GM23248 (cell line): ENCODE data around the gene TNFRSF19. TPM values are rescaled to one million over a fixed set of nuclear protein-coding genes. Genes with fewer than 3 reads are reported as not detected.

ENCODE experiments used
- DNase-seq: peaks from one replicate; pipeline ENCODE4 v3.0.0-alpha.2; 2015
- H2AFZ ChIP-seq: fragments of 200-600 bp; sonication (generic); 2 replicates; pipeline ENCODE4 v1.6.1; 2016; ENCODE audit warnings: antibody characterized with exemption
- H3F3A ChIP-seq: fragments of 200-600 bp; sonication (generic); 2 replicates; pipeline ENCODE4 v1.6.1; 2016; ENCODE audit warnings: mild to moderate bottlenecking, antibody characterized with exemption, mixed run types; ENCODE audit not compliant: insufficient read depth
- H3K27ac ChIP-seq: fragments of 200-600 bp; sonication (generic); 2 replicates; pipeline ENCODE4 v1.5.1; 2016; ENCODE audit warnings: mild to moderate bottlenecking
- H3K27me3 ChIP-seq: fragments of 200-600 bp; sonication (generic); replicated peaks from 2 replicates; pipeline ENCODE4 v1.6.1; 2016; ENCODE audit warnings: mild to moderate bottlenecking; ENCODE audit not compliant: insufficient read depth
- H3K36me3 ChIP-seq: fragments of 200-600 bp; sonication (generic); 2 replicates; pipeline ENCODE4 v1.6.1; 2016; ENCODE audit warnings: low read depth, mild to moderate bottlenecking
- H3K4me1 ChIP-seq: fragments of 200-600 bp; sonication (generic); 2 replicates; pipeline ENCODE4 v1.6.1; 2016; ENCODE audit warnings: mild to moderate bottlenecking; ENCODE audit not compliant: insufficient read depth
- H3K4me2 ChIP-seq: fragments of 200-600 bp; sonication (generic); one replicate; pipeline ENCODE4 v1.6.1; 2016; ENCODE audit warnings: mild to moderate bottlenecking; ENCODE audit not compliant: unreplicated experiment
- H3K4me3 ChIP-seq: fragments of 200-600 bp; sonication (generic); 2 replicates; pipeline ENCODE4 v1.5.1; 2016; ENCODE audit warnings: mild to moderate bottlenecking
- H3K79me2 ChIP-seq: fragments of 200-600 bp; sonication (generic); 2 replicates; pipeline ENCODE4 v1.6.1; 2016; ENCODE audit warnings: mild to moderate bottlenecking; ENCODE audit not compliant: insufficient read depth
- H3K9ac ChIP-seq: fragments of 200-600 bp; sonication (generic); 2 replicates; pipeline ENCODE4 v1.6.1; 2016; ENCODE audit warnings: mild to moderate bottlenecking
- H3K9me2 ChIP-seq: fragments of 200-600 bp; sonication (generic); 2 replicates; pipeline ENCODE4 v1.6.1; 2016; ENCODE audit warnings: mixed run types, mild to moderate bottlenecking, moderate library complexity; ENCODE audit not compliant: insufficient read depth
- H3K9me3 ChIP-seq: fragments of 200-600 bp; sonication (generic); one replicate; pipeline ENCODE4 v1.6.1; 2017; ENCODE audit warnings: low read depth
- H4K20me1 ChIP-seq: fragments of 200-600 bp; sonication (generic); 2 replicates; pipeline ENCODE4 v1.6.0; 2016; ENCODE audit not compliant: insufficient read depth
- EZH2 ChIP-seq: fragments of 200-600 bp; sonication (generic); IDR thresholded peaks from 2 replicates; pipeline ENCODE4 v1.6.1; 2018; ENCODE audit warnings: antibody characterized with exemption, mild to moderate bottlenecking; ENCODE audit not compliant: insufficient read depth, poor library complexity, severe bottlenecking
- EZH2phosphoT487 ChIP-seq: fragments of 200-600 bp; sonication (generic); IDR thresholded peaks from 2 replicates; pipeline ENCODE4 v1.6.1; 2018; ENCODE audit warnings: antibody characterized with exemption, moderate library complexity, mild to moderate bottlenecking, low read depth; ENCODE audit not compliant: insufficient read depth
- WGBS, 2 experiments: methylation state at CpG; one replicate each; pipeline ENCODE4 v1.1.6; 2015 to 2017; ENCODE audit warnings: low lambda C conversion rate in 2 of 2, low coverage in 1 of 2; ENCODE audit errors: missing lambda C conversion rate in 2 of 2; 5-methylcytosine and 5-hydroxymethylcytosine counted together
- in situ Hi-C: fragments of 300-500 bp; cut with MboI; formaldehyde crosslinking; loops from 2 replicates; pipeline ENCODE4 v1.15.0; 2020
- polyA plus RNA-seq: library from polyadenylated mRNA; unstranded; fragments of >200 nt; fragmentation: Nextera tagmentation; extraction: Ambion mirVana; gene quantifications from 2 replicates; pipeline ENCODE4 v1.2.1, GENCODE V29; 2016
- total RNA-seq: library from RNA; depleted of rRNA; stranded (reverse); fragments of >200 nt; shearing (Covaris generic); gene quantifications from 2 replicates; pipeline ENCODE4 v1.2.3, GENCODE V29; 2014

The TNFRSF19 gene
- total and polyA plus RNA-seq, 2 experiments from 2014 or later, result 3.4 TPM

DNA sequence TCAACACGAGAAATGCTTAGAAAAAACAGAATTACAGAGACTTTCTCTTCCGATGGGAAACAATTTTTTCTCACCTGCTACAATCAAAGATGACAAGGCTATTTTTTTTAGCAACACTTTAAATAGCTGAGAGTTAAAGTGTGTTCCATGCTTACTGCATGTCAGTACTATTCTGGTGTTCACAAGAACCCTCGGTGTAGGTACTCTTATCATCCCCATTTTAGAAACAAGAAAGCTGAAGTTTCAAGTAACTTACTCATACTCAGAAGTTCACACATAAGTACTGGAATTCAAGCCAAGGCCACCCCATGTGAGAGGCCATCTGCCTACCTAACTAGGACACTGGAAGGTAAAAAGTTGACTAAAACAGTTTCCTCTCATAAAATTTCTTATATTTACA, 9.0 kb upstream of the TNFRSF19 start:
- no peak overlapping the region for H3K4me2 ChIP-seq
- H3F3A ChIP-seq, result peaks cover 10% of the 10 kb centered on the region
- no peaks in the 10 kb centered on the region for H3K9me2 ChIP-seq
- H3K27me3 ChIP-seq, result no peaks in the 10 kb centered on the region
- no peaks in the 10 kb centered on the region for H4K20me1 ChIP-seq
- in situ Hi-C loops, result no loop called here
- no peaks in the 10 kb centered on the region for H3K79me2 ChIP-seq
- H3K9me3 ChIP-seq, result no peaks in the 10 kb centered on the region
- no peak overlapping the region for H2AFZ ChIP-seq
- DNase-seq, result no peak
- 98 to 100% methylated on average over 3 of the region's 3 CpGs for WGBS, 2 experiments
- TF ChIP-seq EZH2phosphoT487 (no peak), EZH2 (no peak)
- H3K9ac ChIP-seq, result no peak overlapping the region
- H3K36me3 ChIP-seq, result no peaks in the 10 kb centered on the region
- no peak overlapping the region for H3K27ac ChIP-seq
- H3K4me1 ChIP-seq, result peaks cover 15% of the 10 kb centered on the region
- H3K4me3 ChIP-seq, result no peak overlapping the region

DNA sequence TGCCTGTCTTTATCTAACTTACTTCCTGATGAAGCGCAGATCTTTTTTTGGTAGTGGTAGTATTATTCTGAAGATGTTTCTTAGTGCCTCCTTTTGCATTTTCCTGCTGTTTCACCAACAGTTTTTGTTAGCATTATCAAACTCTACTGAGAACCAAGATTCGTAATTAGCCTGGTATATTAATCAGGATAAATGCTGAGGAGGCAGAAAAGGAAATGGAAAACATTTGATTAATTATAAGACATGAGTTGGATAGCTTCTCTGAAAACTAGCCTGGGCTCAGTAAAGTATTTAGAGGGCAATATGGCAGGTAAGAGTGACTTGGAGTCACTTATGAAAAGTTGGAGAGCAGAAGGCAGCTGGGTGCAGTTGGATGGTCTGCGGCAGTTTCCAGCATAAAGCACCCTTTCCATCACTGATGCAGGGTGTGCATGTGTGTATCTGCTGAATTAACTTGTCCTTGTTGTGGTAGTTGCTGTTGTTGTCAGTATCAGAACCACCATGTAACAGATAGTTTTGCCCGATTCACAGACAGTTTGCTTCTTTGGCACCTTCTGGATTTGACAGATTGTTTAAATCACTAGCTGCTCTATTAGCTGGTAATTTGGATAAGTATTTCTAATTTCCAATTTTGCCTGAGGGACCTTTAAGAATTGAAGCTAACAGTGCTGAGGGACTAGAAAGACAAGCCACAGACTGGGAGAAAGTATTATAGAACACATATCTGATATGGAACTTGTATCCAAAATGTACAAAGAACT, 6.9 kb upstream of the TNFRSF19 start:
- no peak for DNase-seq
- H4K20me1 ChIP-seq, result no peaks in the 10 kb centered on the region
- H3K9ac ChIP-seq, result no peak overlapping the region
- H3F3A ChIP-seq, result peaks cover 10% of the 10 kb centered on the region
- H3K4me3 ChIP-seq, result no peak overlapping the region
- H3K4me2 ChIP-seq, result no peak overlapping the region
- no peak overlapping the region for H3K27ac ChIP-seq
- H3K4me1 ChIP-seq, result peaks cover 15% of the 10 kb centered on the region
- H3K27me3 ChIP-seq, result no peaks in the 10 kb centered on the region
- no peaks in the 10 kb centered on the region for H3K36me3 ChIP-seq
- no peaks in the 10 kb centered on the region for H3K9me2 ChIP-seq
- in situ Hi-C loops, result no loop called here
- WGBS, 2 experiments, result 94% methylated on average over 4 of the region's 4 CpGs
- TF ChIP-seq EZH2phosphoT487, result no peak
- no peak for TF ChIP-seq EZH2
- no peak overlapping the region for H2AFZ ChIP-seq
- H3K9me3 ChIP-seq, result no peaks in the 10 kb centered on the region
- no peaks in the 10 kb centered on the region for H3K79me2 ChIP-seq

DNA sequence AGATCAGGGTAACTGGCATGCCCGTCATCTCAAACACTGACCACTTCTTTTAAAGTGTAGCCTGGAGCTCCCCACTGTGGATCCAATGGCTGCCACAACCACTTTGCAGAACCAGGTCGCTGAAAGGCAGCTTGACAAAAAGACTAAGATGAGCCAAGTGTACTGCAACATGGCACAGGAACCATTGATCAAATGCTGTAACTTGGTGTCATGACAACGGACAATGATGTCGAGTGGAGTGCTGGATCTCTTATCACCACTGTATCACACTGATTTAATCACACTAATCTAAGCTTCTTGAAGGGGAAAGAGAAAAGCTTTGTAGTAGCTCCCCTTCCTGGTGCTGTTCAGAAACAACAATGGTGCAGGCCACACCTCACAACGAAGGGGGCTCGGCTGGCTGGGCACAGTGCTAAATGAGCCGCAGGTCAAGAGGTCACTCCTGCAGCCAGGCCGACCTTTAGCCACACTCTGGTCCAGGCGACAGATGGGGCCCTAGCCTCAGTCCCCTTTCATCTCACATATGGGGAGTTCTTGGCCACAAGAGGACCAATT, 2.2 kb upstream of the TNFRSF19 start:
- Histone ChIP-seq H3K4me1 (peaks cover 22% of the 10 kb centered on the region), H3F3A (peaks cover 8% of the 10 kb centered on the region; the same call in 1 of the 2 replicates), H3K9me3 (no peaks in the 10 kb centered on the region), H3K9ac (no peak overlapping the region), H2AFZ (no peak overlapping the region), H3K79me2 (no peaks in the 10 kb centered on the region), H4K20me1 (no peaks in the 10 kb centered on the region), H3K4me3 (no peak overlapping the region), H3K9me2 (no peaks in the 10 kb centered on the region), H3K27me3 (no peaks in the 10 kb centered on the region), H3K27ac (no peak overlapping the region), H3K36me3 (no peaks in the 10 kb centered on the region), H3K4me2 (no peak overlapping the region)
- in situ Hi-C loops, result no loop called here
- 77 to 86% methylated on average over 9 of the region's 9 CpGs for WGBS, 2 experiments
- TF ChIP-seq EZH2phosphoT487 (no peak), EZH2 (no peak)
- DNase-seq, result no peak

GRCh38 chr13:23570921-23571315, 706 bp downstream of the TNFRSF19 start:
- in situ Hi-C loops, result loop anchor here (10.0 kb wide), 1 partner anchor 294 kb away; no protein-coding TSS in a partner anchor
- H3K4me1 ChIP-seq, result peaks cover 22% of the 10 kb centered on the region
- DNase-seq, result peak; percentile 13
- H3K9me2 ChIP-seq, result no peaks in the 10 kb centered on the region
- H4K20me1 ChIP-seq, result no peaks in the 10 kb centered on the region
- H3K36me3 ChIP-seq, result no peaks in the 10 kb centered on the region
- H3K9ac ChIP-seq, result 0 out of 2 replicates have a peak overlapping the region, but pooled peaks have one; percentile 10
- H3F3A ChIP-seq, result peaks cover 8% of the 10 kb centered on the region; the same call in 1 of the 2 replicates
- H3K9me3 ChIP-seq, result no peaks in the 10 kb centered on the region
- H3K4me2 ChIP-seq, result no peak overlapping the region
- peak overlapping the region; percentile 40; the same call in 1 of the 2 replicates for H2AFZ ChIP-seq
- H3K27me3 ChIP-seq, result no peaks in the 10 kb centered on the region
- no peaks in the 10 kb centered on the region for H3K79me2 ChIP-seq
- peak overlapping the region; percentile 28 for H3K4me3 ChIP-seq
- WGBS, 2 experiments, result 68 to 74% methylated on average over 2 of the region's 2 CpGs
- TF ChIP-seq EZH2 (no peak), EZH2phosphoT487 (no peak)
- H3K27ac ChIP-seq, result no peak overlapping the region
